ENCODE data around the gene NQO2.
A peak's percentile ranks its signal among the peaks of the same experiment; 100 is the strongest.
"Not testable (repeated sequence)": the region's sequence is repeated elsewhere in the genome, so short reads cannot be mapped to it uniquely, and the experiment has no call there.

NQO2 gene

DNA sequence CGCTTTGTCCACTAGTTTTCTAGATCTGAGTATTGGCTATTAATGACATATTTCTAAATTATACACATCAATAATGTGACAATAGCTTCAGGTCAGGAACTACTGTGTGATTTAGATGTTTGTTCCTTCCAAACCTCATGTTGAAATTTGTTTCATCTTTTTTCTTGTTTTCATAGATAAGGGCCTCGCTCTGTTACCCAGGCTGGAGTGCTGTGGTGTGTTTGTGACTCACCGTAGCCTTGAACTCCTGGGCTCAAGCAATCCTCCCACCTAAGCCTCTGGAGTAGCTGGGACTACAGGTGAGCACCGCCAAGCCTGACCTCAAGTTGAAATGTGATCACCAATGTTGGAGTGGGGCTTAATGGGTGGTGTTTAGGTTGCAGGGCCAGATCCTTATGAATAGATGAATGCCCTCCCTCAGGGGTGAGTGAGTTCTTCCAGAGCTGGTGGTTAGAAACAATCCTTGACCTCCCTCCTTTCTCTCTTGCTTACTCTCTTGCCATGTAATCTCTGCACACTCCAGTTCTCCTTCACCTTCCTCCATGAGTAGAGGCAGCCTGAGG, 5.9 kb upstream of the NQO2 start:
- H3K4me3 ChIP-seq (ENCODE audit: control insufficient read depth, low read depth, low read length), result no peak overlapping the region
- no peak for TF ChIP-seq CTCF (IDR thresholded peaks at IDR 0.05; ENCODE audit: control insufficient read depth, insufficient read depth, low read depth, low read length, missing control alignments)
- no peak for DNase-seq (ENCODE audit: low read depth)

DNA sequence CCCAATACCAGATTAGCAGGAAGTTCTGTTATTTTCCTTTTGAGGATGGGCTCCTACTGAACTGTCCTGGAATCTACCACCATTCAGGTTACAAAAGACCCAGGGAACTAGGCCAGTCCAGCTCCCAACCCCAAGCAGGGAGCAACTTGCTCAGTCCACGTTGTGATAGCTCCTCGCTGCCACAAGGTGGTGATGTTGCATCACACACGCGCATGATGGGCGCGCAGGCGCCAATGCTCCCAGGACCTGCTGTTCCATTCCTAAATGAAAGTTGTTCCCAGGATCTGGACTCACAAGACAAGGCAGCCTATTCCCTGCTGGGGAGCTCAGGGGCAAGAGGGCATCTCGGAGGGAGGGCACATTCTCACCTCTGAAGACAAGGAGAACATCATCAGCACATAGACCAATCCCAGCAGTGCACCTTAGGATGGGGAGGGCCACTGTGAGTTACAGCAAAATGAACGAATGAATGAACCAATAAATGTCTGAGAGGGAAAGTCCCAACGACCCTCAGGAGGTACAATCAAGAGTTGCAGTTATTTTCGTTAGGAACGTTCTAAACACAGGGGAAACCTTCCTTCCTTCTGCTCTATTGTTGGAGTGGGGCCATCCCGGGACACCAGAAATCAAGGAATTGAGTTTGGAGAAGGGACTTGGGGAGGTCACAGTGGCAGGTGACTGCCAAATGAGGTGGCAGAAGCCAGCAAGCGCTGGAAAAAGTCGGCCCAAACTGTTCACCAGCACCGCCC, 1.3 kb upstream of the NQO2 start:
- DNase-seq (ENCODE audit: low read depth), result not testable (repeated sequence)
- H3K4me3 ChIP-seq (ENCODE audit: control insufficient read depth, low read depth, low read length), result peak overlapping the region; percentile 59
- peak; percentile 53 for TF ChIP-seq CTCF (IDR thresholded peaks at IDR 0.05; ENCODE audit: control insufficient read depth, insufficient read depth, low read depth, low read length, missing control alignments)

- peak overlapping the region; percentile 59 for H3K4me3 ChIP-seq (ENCODE audit: control insufficient read depth, low read depth, low read length)
- DNase-seq (ENCODE audit: low read depth), result peak; percentile 73
Measured at GRCh38 chr6:2998998-2999617, 586 bp upstream of the NQO2 start.

GRCh38 chr6:3001146-3001772, 1.6 kb downstream of the NQO2 start:
- TF ChIP-seq CTCF (IDR thresholded peaks at IDR 0.05; ENCODE audit: control insufficient read depth, insufficient read depth, low read depth, low read length, missing control alignments), result no peak
- DNase-seq (ENCODE audit: low read depth), result no peak
- H3K4me3 ChIP-seq (ENCODE audit: control insufficient read depth, low read depth, low read length), result no peak overlapping the region

More at GRCh38 chr6:2998998-2999617, 586 bp upstream of the NQO2 start:
- TF ChIP-seq CTCF (IDR thresholded peaks at IDR 0.05; ENCODE audit: control insufficient read depth, insufficient read depth, low read depth, low read length, missing control alignments), result no peak

DNA sequence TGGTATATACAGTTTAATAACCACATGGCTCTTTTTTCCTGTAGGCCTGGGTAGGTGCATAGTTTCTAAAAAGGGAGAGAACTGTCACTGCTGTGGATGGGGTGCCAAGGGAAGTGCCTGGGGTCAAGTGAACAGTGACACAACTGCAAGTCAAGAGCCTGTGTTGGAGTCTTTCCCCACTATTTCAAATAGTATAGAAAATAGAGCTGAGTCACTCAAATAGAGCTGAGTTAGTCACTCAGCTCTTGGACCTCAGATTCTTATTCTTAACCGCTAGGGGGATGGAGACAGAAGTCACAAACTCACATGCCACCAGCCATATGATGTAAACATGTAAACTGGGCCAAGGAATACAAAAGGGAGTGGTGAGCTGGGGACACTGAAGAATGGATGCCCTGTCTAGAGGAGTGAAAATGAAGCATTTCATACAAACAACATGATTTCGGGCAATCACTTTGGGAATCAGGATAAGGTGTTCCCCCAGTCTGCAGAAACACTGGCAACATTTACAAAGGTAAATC, 2.1 kb downstream of the NQO2 start:
- H3K4me3 ChIP-seq (ENCODE audit: control insufficient read depth, low read depth, low read length), result no peak overlapping the region
- DNase-seq (ENCODE audit: low read depth), result no peak
- peak; percentile 61 for TF ChIP-seq CTCF (IDR thresholded peaks at IDR 0.05; ENCODE audit: control insufficient read depth, insufficient read depth, low read depth, low read length, missing control alignments)

DNA sequence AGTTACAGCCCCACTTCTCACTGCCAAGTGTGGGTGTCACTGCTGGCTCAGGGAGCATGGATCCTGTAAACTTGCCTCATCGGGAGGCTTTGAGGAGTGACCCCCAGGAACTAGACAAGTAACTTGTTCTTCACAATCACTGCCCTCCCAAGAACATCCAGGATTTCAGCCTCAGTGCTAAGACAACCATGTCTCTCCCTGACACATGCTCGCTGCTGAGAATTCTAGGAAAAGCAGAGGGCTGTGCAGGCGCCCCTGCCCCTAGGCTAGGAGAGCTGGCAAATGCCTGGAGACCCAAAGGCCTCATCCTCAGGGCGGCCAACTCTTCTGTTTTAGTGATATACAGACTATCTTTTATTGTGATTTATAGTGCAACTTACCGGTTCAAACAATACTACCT, 3.5 kb downstream of the NQO2 start:
- DNase-seq (ENCODE audit: low read depth); H3K4me3 ChIP-seq (ENCODE audit: control insufficient read depth, low read depth, low read length): not testable (repeated sequence)
